Measurements from ENCODE around the gene BHMT2. TPM values are rescaled to one million over a fixed set of nuclear protein-coding genes. Genes with fewer than 3 reads are reported as not detected.

BHMT2 gene
- total RNA-seq, 1 experiment from 2014 or later, result not detected

GRCh38 chr5:79124607-79125006 is 55.0 kb downstream of the BHMT2 start:
- H3K9ac ChIP-seq (ENCODE audit: low read length), result no peak overlapping the region
- POLR2A ChIA-PET (ENCODE audit: unreplicated experiment), result no interaction called here
- H3K27me3 ChIP-seq (ENCODE audit: low read length), result no peaks in the 10 kb centered on the region
- H2AFZ ChIP-seq (ENCODE audit: low read length), result no peak overlapping the region
- H3F3A ChIP-seq (ENCODE audit: low read length, unreplicated experiment), result no peaks in the 10 kb centered on the region
- H3K9me3 ChIP-seq (ENCODE audit: low read length), result no peaks in the 10 kb centered on the region
- no peaks in the 10 kb centered on the region for H3K36me3 ChIP-seq (ENCODE audit: low read depth, low read length)
- H3K4me2 ChIP-seq (ENCODE audit: low read length), result no peak overlapping the region
- CTCF ChIA-PET, result no interaction called here
- intact Hi-C loops (cut with micrococcal nuclease), result no loop called here
- H3K4me1 ChIP-seq (ENCODE audit: insufficient read depth, low read length), result no peaks in the 10 kb centered on the region
- no peak for DNase-seq
- TF ChIP-seq EZH2phosphoT487 (IDR thresholded peaks at IDR 0.05; ENCODE audit: borderline replicate concordance, low read length), result no peak
- no peaks in the 10 kb centered on the region for H3K9me2 ChIP-seq (replicated peaks; ENCODE audit: low read length)
- H4K20me1 ChIP-seq (ENCODE audit: low read length), result no peaks in the 10 kb centered on the region
- no peak overlapping the region for H3K4me3 ChIP-seq (ENCODE audit: low read length)
- H3K27ac ChIP-seq (ENCODE audit: low read length), result no peak overlapping the region
- ATAC-seq, result no peak
- no peaks in the 10 kb centered on the region for H3K79me2 ChIP-seq (ENCODE audit: low read length)
- BruUV-seq (replicated peaks), result no TSS peak

GRCh38 chr5:79130781-79131180 is 61.2 kb downstream of the BHMT2 start:
- Histone ChIP-seq H3K79me2 (ENCODE audit: low read length) (no peaks in the 10 kb centered on the region), H2AFZ (ENCODE audit: low read length) (no peak overlapping the region), H4K20me1 (ENCODE audit: low read length) (no peaks in the 10 kb centered on the region), H3K9me3 (ENCODE audit: low read length) (no peaks in the 10 kb centered on the region), H3K4me1 (ENCODE audit: insufficient read depth, low read length) (peaks cover 11% of the 10 kb centered on the region), H3F3A (ENCODE audit: low read length, unreplicated experiment) (no peaks in the 10 kb centered on the region), H3K4me3 (ENCODE audit: low read length) (no peak overlapping the region), H3K27ac (ENCODE audit: low read length) (no peak overlapping the region), H3K9ac (ENCODE audit: low read length) (no peak overlapping the region), H3K4me2 (ENCODE audit: low read length) (no peak overlapping the region), H3K9me2 (replicated peaks; ENCODE audit: low read length) (no peaks in the 10 kb centered on the region), H3K36me3 (ENCODE audit: low read depth, low read length) (no peaks in the 10 kb centered on the region), H3K27me3 (ENCODE audit: low read length) (no peaks in the 10 kb centered on the region)
- intact Hi-C loops (cut with micrococcal nuclease), result loop anchor here (5.0 to 10.0 kb wide), 2 partner anchors 374 to 407 kb away; no protein-coding TSS in a partner anchor
- POLR2A ChIA-PET (ENCODE audit: unreplicated experiment), result no interaction called here
- no peak for TF ChIP-seq EZH2phosphoT487 (IDR thresholded peaks at IDR 0.05; ENCODE audit: borderline replicate concordance, low read length)
- TF ChIP-seq CTCF (conservative IDR thresholded peaks at IDR 0.05; ENCODE audit: low read depth, low read length), result no peak
- TF ChIP-seq EZH2 (IDR thresholded peaks at IDR 0.05; ENCODE audit: low read length, unreplicated experiment), result no peak
- ATAC-seq (no peak), DNase-seq (no peak)
- no TSS peak for BruUV-seq (replicated peaks)
- CTCF ChIA-PET, result interaction anchor here (0.6 to 3.6 kb wide), 2 partner anchors 61 to 108 kb away, joined by 3 to 176 read pairs; no protein-coding TSS in a partner anchor

- ChIA-PET CTCF (interaction anchor here (0.6 to 3.6 kb wide), 21 partner anchors 11 to 336 kb away, joined by 3 to 176 read pairs (median 4); no protein-coding TSS in a partner anchor), POLR2A (ENCODE audit: unreplicated experiment) (interaction anchor here (0.6 kb wide), 2 partner anchors 452 to 928 kb away, joined by 3 to 18 read pairs; no protein-coding TSS in a partner anchor)
- TF ChIP-seq CTCF (conservative IDR thresholded peaks at IDR 0.05; ENCODE audit: low read depth, low read length) (peak; percentile 35; the same call in 1 of the 2 replicates), EZH2phosphoT487 (IDR thresholded peaks at IDR 0.05; ENCODE audit: borderline replicate concordance, low read length) (no peak)
- H3K79me2 ChIP-seq (ENCODE audit: low read length), result no peaks in the 10 kb centered on the region
- H3K4me3 ChIP-seq (ENCODE audit: low read length), result peak overlapping the region; percentile 53
- H3K9ac ChIP-seq (ENCODE audit: low read length), result no peak overlapping the region
- H3K9me2 ChIP-seq (replicated peaks; ENCODE audit: low read length), result no peaks in the 10 kb centered on the region
- H3K27ac ChIP-seq (ENCODE audit: low read length), result peak overlapping the region; percentile 34; the same call in 1 of the 2 replicates
- BruUV-seq (replicated peaks), result no TSS peak
- no peaks in the 10 kb centered on the region for H3K27me3 ChIP-seq (ENCODE audit: low read length)
- ATAC-seq (peak; percentile 55), DNase-seq (peak; percentile 72)
- no peaks in the 10 kb centered on the region for H4K20me1 ChIP-seq (ENCODE audit: low read length)
- H3K9me3 ChIP-seq (ENCODE audit: low read length), result no peaks in the 10 kb centered on the region
- H3K36me3 ChIP-seq (ENCODE audit: low read depth, low read length), result no peaks in the 10 kb centered on the region
- H2AFZ ChIP-seq (ENCODE audit: low read length), result peak overlapping the region; percentile 71
- intact Hi-C loops (cut with micrococcal nuclease), result loop anchor here (1.0 to 10.0 kb wide), 9 partner anchors 70 to 404 kb away; no protein-coding TSS in a partner anchor
- no peaks in the 10 kb centered on the region for H3F3A ChIP-seq (ENCODE audit: low read length, unreplicated experiment)
- peak overlapping the region; percentile 82 for H3K4me2 ChIP-seq (ENCODE audit: low read length)
- peaks cover 11% of the 10 kb centered on the region for H3K4me1 ChIP-seq (ENCODE audit: insufficient read depth, low read length)
These were observed 63.6 kb downstream of the BHMT2 start for GRCh38 chr5:79133121-79133656.

All from PC-3 (cell line).